Measurements from ENCODE around the gene UNCX.

The UNCX gene

GRCh38 chr7:1234881-1235500 is 2.3 kb downstream of the UNCX start:
- H3K9me3 ChIP-seq (ENCODE audit: insufficient read depth, low read length): no peaks in the 10 kb centered on the region
- no peaks in the 10 kb centered on the region for H3K36me3 ChIP-seq (ENCODE audit: insufficient read depth, insufficient read length, low read length)
- H3K4me3 ChIP-seq (ENCODE audit: insufficient read length, low read depth): peak overlapping the region; percentile 8
- no peak for TF ChIP-seq YY1 (IDR thresholded peaks at IDR 0.05; ENCODE audit: insufficient read depth, insufficient read length)
- peak; percentile 92 for TF ChIP-seq SUZ12 (IDR thresholded peaks at IDR 0.05; ENCODE audit: extremely low read depth, insufficient read depth, insufficient read length)
- H3K9ac ChIP-seq (ENCODE audit: insufficient read length, low read depth): no peak overlapping the region
- no peak for DNase-seq (ENCODE audit: low read depth, low spot score)
- H3K4me1 ChIP-seq (ENCODE audit: insufficient read depth, insufficient read length): peaks cover 14% of the 10 kb centered on the region
- peaks cover 93% of the 10 kb centered on the region for H3K27me3 ChIP-seq (ENCODE audit: insufficient read depth, insufficient read length)

GRCh38 chr7:1235501-1236131 is 2.9 kb downstream of the UNCX start:
- peaks cover 14% of the 10 kb centered on the region for H3K4me1 ChIP-seq (ENCODE audit: insufficient read depth, insufficient read length)
- peak overlapping the region; percentile 50 for H3K9ac ChIP-seq (ENCODE audit: insufficient read length, low read depth)
- no peak for DNase-seq (ENCODE audit: low read depth, low spot score)
- H3K4me3 ChIP-seq (ENCODE audit: insufficient read length, low read depth): peak overlapping the region; percentile 11
- peaks cover 95% of the 10 kb centered on the region for H3K27me3 ChIP-seq (ENCODE audit: insufficient read depth, insufficient read length)
- no peak for TF ChIP-seq YY1 (IDR thresholded peaks at IDR 0.05; ENCODE audit: insufficient read depth, insufficient read length)
- no peak for TF ChIP-seq ZNF274 (IDR thresholded peaks at IDR 0.05; ENCODE audit: low read depth, low read length)
- TF ChIP-seq SUZ12 (IDR thresholded peaks at IDR 0.05; ENCODE audit: extremely low read depth, insufficient read depth, insufficient read length): peak; percentile 45
- no peaks in the 10 kb centered on the region for H3K36me3 ChIP-seq (ENCODE audit: insufficient read depth, insufficient read length, low read length)
- H3K9me3 ChIP-seq (ENCODE audit: insufficient read depth, low read length): no peaks in the 10 kb centered on the region

- Histone ChIP-seq H3K36me3 (ENCODE audit: insufficient read depth, insufficient read length, low read length) (no peaks in the 10 kb centered on the region), H3K9ac (ENCODE audit: insufficient read length, low read depth) (peak overlapping the region; percentile 50), H3K9me3 (ENCODE audit: insufficient read depth, low read length) (no peaks in the 10 kb centered on the region), H3K27me3 (ENCODE audit: insufficient read depth, insufficient read length) (peaks cover 95% of the 10 kb centered on the region), H3K4me1 (ENCODE audit: insufficient read depth, insufficient read length) (peaks cover 11% of the 10 kb centered on the region), H3K4me3 (ENCODE audit: insufficient read length, low read depth) (peak overlapping the region; percentile 11)
- no peak for TF ChIP-seq YY1 (IDR thresholded peaks at IDR 0.05; ENCODE audit: insufficient read depth, insufficient read length)
- TF ChIP-seq SUZ12 (IDR thresholded peaks at IDR 0.05; ENCODE audit: extremely low read depth, insufficient read depth, insufficient read length): peak; percentile 83
- no peak for TF ChIP-seq ZNF274 (IDR thresholded peaks at IDR 0.05; ENCODE audit: low read depth, low read length)
- DNase-seq (ENCODE audit: low read depth, low spot score): no peak
Measured at GRCh38 chr7:1236132-1236661, 3.5 kb downstream of the UNCX start.

- Histone ChIP-seq H3K36me3 (ENCODE audit: insufficient read depth, insufficient read length, low read length) (no peaks in the 10 kb centered on the region), H3K27me3 (ENCODE audit: insufficient read depth, insufficient read length) (peaks cover 95% of the 10 kb centered on the region), H3K4me3 (ENCODE audit: insufficient read length, low read depth) (no peak overlapping the region), H3K9me3 (ENCODE audit: insufficient read depth, low read length) (no peaks in the 10 kb centered on the region), H3K9ac (ENCODE audit: insufficient read length, low read depth) (no peak overlapping the region), H3K4me1 (ENCODE audit: insufficient read depth, insufficient read length) (peaks cover 10% of the 10 kb centered on the region)
- TF ChIP-seq YY1 (IDR thresholded peaks at IDR 0.05; ENCODE audit: insufficient read depth, insufficient read length) (no peak), ZNF274 (IDR thresholded peaks at IDR 0.05; ENCODE audit: low read depth, low read length) (no peak), SUZ12 (IDR thresholded peaks at IDR 0.05; ENCODE audit: extremely low read depth, insufficient read depth, insufficient read length) (no peak)
- no peak for DNase-seq (ENCODE audit: low read depth, low spot score)
Measured at GRCh38 chr7:1236831-1237701, 4.4 kb downstream of the UNCX start.

- no peak for DNase-seq (ENCODE audit: low read depth, low spot score)
- Histone ChIP-seq H3K4me1 (ENCODE audit: insufficient read depth, insufficient read length) (peaks cover 10% of the 10 kb centered on the region), H3K27me3 (ENCODE audit: insufficient read depth, insufficient read length) (peaks cover 96% of the 10 kb centered on the region), H3K9me3 (ENCODE audit: insufficient read depth, low read length) (no peaks in the 10 kb centered on the region), H3K9ac (ENCODE audit: insufficient read length, low read depth) (no peak overlapping the region), H3K36me3 (ENCODE audit: insufficient read depth, insufficient read length, low read length) (no peaks in the 10 kb centered on the region), H3K4me3 (ENCODE audit: insufficient read length, low read depth) (no peak overlapping the region)
- no peak for TF ChIP-seq YY1 (IDR thresholded peaks at IDR 0.05; ENCODE audit: insufficient read depth, insufficient read length)
- peak; percentile 66 for TF ChIP-seq SUZ12 (IDR thresholded peaks at IDR 0.05; ENCODE audit: extremely low read depth, insufficient read depth, insufficient read length)
- TF ChIP-seq ZNF274 (IDR thresholded peaks at IDR 0.05; ENCODE audit: low read depth, low read length): no peak
Measured at GRCh38 chr7:1237704-1238255, 5.1 kb downstream of the UNCX start.

- Histone ChIP-seq H3K9me3 (ENCODE audit: insufficient read depth, low read length) (no peaks in the 10 kb centered on the region), H3K27me3 (ENCODE audit: insufficient read depth, insufficient read length) (peaks cover 97% of the 10 kb centered on the region), H3K36me3 (ENCODE audit: insufficient read depth, insufficient read length, low read length) (no peaks in the 10 kb centered on the region), H3K4me3 (ENCODE audit: insufficient read length, low read depth) (no peak overlapping the region), H3K9ac (ENCODE audit: insufficient read length, low read depth) (no peak overlapping the region), H3K4me1 (ENCODE audit: insufficient read depth, insufficient read length) (peaks cover 10% of the 10 kb centered on the region)
- DNase-seq (ENCODE audit: low read depth, low spot score): no peak
- TF ChIP-seq ZNF274 (IDR thresholded peaks at IDR 0.05; ENCODE audit: low read depth, low read length): no peak
- no peak for TF ChIP-seq YY1 (IDR thresholded peaks at IDR 0.05; ENCODE audit: insufficient read depth, insufficient read length)
- no peak for TF ChIP-seq SUZ12 (IDR thresholded peaks at IDR 0.05; ENCODE audit: extremely low read depth, insufficient read depth, insufficient read length)
Measured at GRCh38 chr7:1238450-1238882, 5.8 kb downstream of the UNCX start.

Data from NT2/D1 (cell line).